H1 (cell line): ENCODE results near the gene ADIPOR2. TPM values are rescaled to one million over a fixed set of nuclear protein-coding genes. Genes with fewer than 3 reads are reported as not detected.

ENCODE experiments used
- CTCF ChIA-PET: fragments of 300-600 bp; sonication (Branson Sonifier 250); formaldehyde crosslinking; loops from one replicate; lab custom pipeline; 2021; ENCODE audit not compliant: partially characterized antibody; lab: Charles Lee
- POLR2A ChIA-PET: fragments of 300-600 bp; sonication (Branson Sonifier 250); formaldehyde crosslinking; loops from one replicate; lab custom pipeline; 2021; ENCODE audit warnings: inconsistent platforms; ENCODE audit not compliant: partially characterized antibody; lab: Charles Lee
- DNase-seq, 2 experiments: peaks; one replicate each; pipeline versions ENCODE4 v3.0.0 to v3.0.0-alpha.2; 2010 to 2022; ENCODE audit warnings: low spot score in 2 of 2, low read depth in 1 of 2, mixed read lengths in 1 of 2
- FAIRE-seq: peaks from 2 replicates; lab custom pipeline; 2011; peaks lifted over from hg19 to GRCh38; lab: Jason Lieb, UNC
- H2AFZ ChIP-seq: 2 replicates; pipeline ENCODE4 v1.8.1; 2012; ENCODE audit warnings: low read length, inconsistent platforms
- H2AK5ac ChIP-seq: 2 replicates; pipeline ENCODE4 v1.6.1; 2013; ENCODE audit warnings: low read depth, low read length
- H2BK120ac ChIP-seq: replicated peaks from 2 replicates; pipeline ENCODE3; 2013; ENCODE audit warnings: low read depth, low read length, inconsistent platforms
- H2BK12ac ChIP-seq: 2 replicates; pipeline ENCODE4 v1.6.1; 2013; ENCODE audit warnings: low read depth, low read length
- H2BK15ac ChIP-seq: 2 replicates; pipeline ENCODE4 v1.6.1; 2013; ENCODE audit warnings: low read length
- H2BK20ac ChIP-seq: 2 replicates; pipeline ENCODE4 v1.6.1; 2013; ENCODE audit warnings: low read length
- H2BK5ac ChIP-seq: 2 replicates; pipeline ENCODE4 v1.6.1; 2013; ENCODE audit warnings: low read depth, low read length
- H3K14ac ChIP-seq: 2 replicates; pipeline ENCODE4 v1.6.1; 2013; ENCODE audit warnings: inconsistent platforms; ENCODE audit not compliant: insufficient read length
- H3K18ac ChIP-seq: 2 replicates; pipeline ENCODE4 v1.6.1; 2013; ENCODE audit warnings: low read length; ENCODE audit errors: extremely low read depth
- H3K23ac ChIP-seq: 2 replicates; pipeline ENCODE4 v1.6.1; 2013; ENCODE audit warnings: inconsistent platforms; ENCODE audit not compliant: insufficient read length
- H3K23me2 ChIP-seq: 2 replicates; pipeline ENCODE4 v1.6.1; 2013; ENCODE audit warnings: low read depth, low read length
- H3K27ac ChIP-seq: 2 replicates; pipeline ENCODE4 v1.6.1; 2011; ENCODE audit warnings: low read depth, low read length, inconsistent platforms
- H3K27me3 ChIP-seq, 4 experiments: replicated peaks in 1 of 4; 1 replicate in 1 of 4; 2 replicates in 3 of 4; pipeline versions ENCODE4 v1.6.1 to v1.8.1; 2011 to 2013; ENCODE audit warnings: low read length in 3 of 4, mild to moderate bottlenecking in 3 of 4, inconsistent platforms in 2 of 4, mixed read lengths in 2 of 4, moderate library complexity in 1 of 4; ENCODE audit not compliant: control insufficient read depth in 3 of 4, insufficient read depth in 3 of 4; ENCODE audit errors: extremely low read depth in 1 of 4
- H3K36me3 ChIP-seq, 4 experiments: 2 replicates each; pipeline versions ENCODE4 v1.6.1 to v1.8.1; 2011 to 2013; ENCODE audit warnings: mild to moderate bottlenecking in 4 of 4, low read length in 3 of 4, moderate library complexity in 2 of 4, control low read depth in 1 of 4, inconsistent platforms in 1 of 4; ENCODE audit not compliant: insufficient read depth in 4 of 4, control insufficient read depth in 2 of 4
- H3K4ac ChIP-seq: replicated peaks from 2 replicates; pipeline ENCODE3; 2013; ENCODE audit warnings: low read length, low read depth, mixed read lengths, inconsistent platforms; ENCODE audit not compliant: insufficient read length
- H3K4me1 ChIP-seq, 4 experiments: replicated peaks in 1 of 4; 1 replicate in 1 of 4; 2 replicates in 3 of 4; pipeline versions ENCODE4 v1.6.1 to v1.8.1; 2011 to 2013; ENCODE audit warnings: low read length in 3 of 4, inconsistent platforms in 2 of 4, mixed read lengths in 1 of 4; ENCODE audit not compliant: insufficient read depth in 4 of 4, control insufficient read depth in 3 of 4
- H3K4me2 ChIP-seq, 2 experiments: 2 replicates each; pipeline versions ENCODE4 v1.6.1 to v1.8.1; 2011 to 2013; ENCODE audit warnings: low read depth in 2 of 2, low read length in 2 of 2, control low read depth in 1 of 2, inconsistent platforms in 1 of 2, mild to moderate bottlenecking in 1 of 2; ENCODE audit not compliant: insufficient read depth in 1 of 2
- H3K4me3 ChIP-seq, 4 experiments: fragments of 200-600, 300-600 bp in 1 of 4; sonication (generic), shearing (Covaris generic), sonication (Bioruptor Twin) in 1 of 4; 2 replicates each; pipeline versions ENCODE4 v1.5.1 to v1.8.1; 2011 to 2016; ENCODE audit warnings: low read length in 4 of 4, low read depth in 3 of 4, control low read depth in 2 of 4, inconsistent platforms in 2 of 4, mild to moderate bottlenecking in 2 of 4, mixed read lengths in 1 of 4, moderate library complexity in 1 of 4; ENCODE audit not compliant: insufficient read depth in 2 of 4; ENCODE audit errors: extremely low read depth in 1 of 4
- H3K56ac ChIP-seq: replicated peaks from 2 replicates; pipeline ENCODE3; 2013; ENCODE audit warnings: low read depth, mild to moderate bottlenecking, mixed read lengths, low read length, inconsistent platforms; ENCODE audit not compliant: insufficient read length
- H3K79me1 ChIP-seq: 2 replicates; pipeline ENCODE4 v1.6.1; 2013; ENCODE audit warnings: low read depth, low read length, control low read depth
- H3K79me2 ChIP-seq, 2 experiments: 2 replicates each; pipeline versions ENCODE4 v1.6.1 to v1.8.1; 2012 to 2013; ENCODE audit warnings: low read length in 2 of 2, mild to moderate bottlenecking in 2 of 2, inconsistent platforms in 1 of 2; ENCODE audit not compliant: insufficient read depth in 2 of 2, control insufficient read depth in 1 of 2
- H3K9ac ChIP-seq, 4 experiments: replicated peaks in 1 of 4; 1 replicate in 1 of 4; 2 replicates in 3 of 4; pipeline versions ENCODE4 v1.6.1 to v1.8.1; 2011 to 2013; ENCODE audit warnings: low read depth in 3 of 4, low read length in 3 of 4, control low read depth in 2 of 4, mild to moderate bottlenecking in 2 of 4, moderate library complexity in 2 of 4, inconsistent platforms in 1 of 4; ENCODE audit errors: extremely low read depth in 1 of 4
- H3K9me3 ChIP-seq, 2 experiments: 2 replicates each; pipeline versions ENCODE4 v1.6.1 to v1.8.1; 2012 to 2013; ENCODE audit warnings: mild to moderate bottlenecking in 2 of 2, moderate library complexity in 2 of 2, control low read depth in 1 of 2, inconsistent platforms in 1 of 2, low read depth in 1 of 2, low read length in 1 of 2, mixed read lengths in 1 of 2; ENCODE audit not compliant: insufficient read depth in 2 of 2
- H4K20me1 ChIP-seq, 2 experiments: replicated peaks in 1 of 2; 2 replicates each; pipeline versions ENCODE3 to v1.8.1; 2011 to 2013; ENCODE audit warnings: inconsistent platforms in 2 of 2, low read length in 2 of 2, mild to moderate bottlenecking in 1 of 2; ENCODE audit not compliant: insufficient read depth in 2 of 2, control insufficient read depth in 1 of 2
- H4K5ac ChIP-seq: 2 replicates; pipeline ENCODE4 v1.6.1; 2013; ENCODE audit warnings: low read length, low read depth, mixed read lengths, inconsistent platforms; ENCODE audit not compliant: insufficient read length
- H4K8ac ChIP-seq: 2 replicates; pipeline ENCODE4 v1.8.0; 2013; ENCODE audit warnings: mild to moderate bottlenecking, moderate library complexity, low read length, inconsistent platforms; ENCODE audit not compliant: insufficient read depth; ENCODE audit errors: extremely low read depth
- H4K91ac ChIP-seq: replicated peaks from 2 replicates; pipeline ENCODE3; 2013; ENCODE audit warnings: low read length, mixed read lengths, inconsistent platforms; ENCODE audit not compliant: insufficient read length
- BCL11A ChIP-seq, 2 experiments: IDR thresholded peaks; one replicate each; pipeline ENCODE4 v1.6.1; 2011; ENCODE audit warnings: low read depth in 2 of 2, low read length in 2 of 2, mild to moderate bottlenecking in 2 of 2
- CBX8 ChIP-seq: fragments of 300-800, 300-1000 bp; sonication (generic); IDR thresholded peaks from 2 replicates; pipeline ENCODE4 v1.7.1; 2016; ENCODE audit warnings: low read depth, low read length, borderline replicate concordance
- CEBPB ChIP-seq: IDR thresholded peaks from 2 replicates; pipeline ENCODE4 v1.6.1; 2012; ENCODE audit warnings: low read depth, low read length
- CTBP2 ChIP-seq: IDR thresholded peaks from 2 replicates; pipeline ENCODE4 v1.7.0; 2011; ENCODE audit warnings: borderline replicate concordance, mild to moderate bottlenecking, moderate library complexity, mixed read lengths, low read length; ENCODE audit not compliant: insufficient read depth, insufficient read length
- FOSL1 ChIP-seq: IDR thresholded peaks from 2 replicates; pipeline ENCODE4 v1.6.1; 2011; ENCODE audit warnings: mild to moderate bottlenecking, low read depth, low read length, moderate library complexity; ENCODE audit not compliant: insufficient read depth
- GABPA ChIP-seq: IDR thresholded peaks from 2 replicates; pipeline ENCODE4 v1.6.1; 2011; ENCODE audit warnings: mild to moderate bottlenecking, low read length, moderate library complexity, borderline replicate concordance; ENCODE audit not compliant: insufficient read depth
- GTF2F1 ChIP-seq: IDR thresholded peaks from 2 replicates; pipeline ENCODE4 v1.6.1; 2012; ENCODE audit warnings: low read depth, low read length, improper control_type of control experiment, borderline replicate concordance
- JUND ChIP-seq: IDR thresholded peaks from 2 replicates; pipeline ENCODE4 v1.6.1; 2011; ENCODE audit warnings: mild to moderate bottlenecking, improper control_type of control experiment, low read length
- MAFK ChIP-seq: IDR thresholded peaks from 2 replicates; pipeline ENCODE4 v1.6.1; 2012; ENCODE audit warnings: low read depth, mild to moderate bottlenecking, improper control_type of control experiment, low read length
- RBBP5 ChIP-seq: IDR thresholded peaks from 2 replicates; pipeline ENCODE4 v1.7.1; 2012; ENCODE audit warnings: low read depth, mild to moderate bottlenecking, inconsistent platforms, low read length, moderate library complexity, borderline replicate concordance
- SIX5 ChIP-seq: IDR thresholded peaks from 2 replicates; pipeline ENCODE4 v1.6.1; 2011; ENCODE audit warnings: mild to moderate bottlenecking, low read depth, low read length
- TBP ChIP-seq: IDR thresholded peaks from 2 replicates; pipeline ENCODE4 v1.6.1; 2011; ENCODE audit warnings: low read depth, low read length, improper control_type of control experiment
- TEAD4 ChIP-seq: IDR thresholded peaks from 2 replicates; pipeline ENCODE4 v1.6.1; 2012; ENCODE audit warnings: low read depth, low read length, inconsistent platforms, mixed read lengths
- WGBS, 2 experiments: shearing (Covaris generic) in 1 of 2; methylation state at CpG; one replicate each; pipeline versions ENCODE4 v1.1.6 to v1.1.7; 2013 to 2015; ENCODE audit warnings: low lambda C conversion rate in 2 of 2, mixed read lengths in 2 of 2, inconsistent platforms in 1 of 2, low coverage in 1 of 2, missing lambda C conversion rate in 1 of 2; ENCODE audit not compliant: insufficient replicate concordance in 2 of 2, insufficient coverage in 1 of 2, insufficient read length in 1 of 2; ENCODE audit errors: extremely low coverage in 1 of 2, missing lambda C conversion rate in 1 of 2; 5-methylcytosine and 5-hydroxymethylcytosine counted together
- polyA plus RNA-seq, 7 experiments: library from polyadenylated mRNA; depleted of rRNA in 3 of 7; stranded (reverse) in 5 of 7; unstranded in 2 of 7; fragments of >200 nt in 5 of 7; fragments of 200-250 nt in 2 of 7; gene quantifications; 1 replicate in 5 of 7; 2 replicates in 1 of 7; 4 replicates in 1 of 7; pipeline versions ENCODE4 v1.2.1 to v1.2.3, GENCODE V29; 2011 to 2013; ENCODE audit warnings: missing spikeins in 2 of 7, mixed read lengths in 2 of 7
- total RNA-seq: library from RNA; stranded (reverse); fragmentation: NEBNext Ultra II Directional; extraction: Animal tissue kit (Norgen Biotek cat#: 25700); gene quantifications from 2 replicates; pipeline ENCODE4 v1.2.1, GENCODE V29; 2021

ADIPOR2 gene
- total and polyA plus RNA-seq, 2 of the 8 experiments (the other 6 are each of a cell fraction or from before 2014, with no cell fraction given), result 17.5 to 50.8 TPM

GRCh38 chr12:1695886-1696670, 5.2 kb downstream of the ADIPOR2 start:
- H3K27ac ChIP-seq, result no peak overlapping the region
- no peak overlapping the region for H3K4me2 ChIP-seq
- WGBS, 2 experiments, result 83% methylated on average over 7 of the region's 8 CpGs; no CpG with 5 or more reads in 1 of the 2 experiments
- peaks cover 4% of the 10 kb centered on the region for H3K79me1 ChIP-seq
- no peak overlapping the region for H2BK120ac ChIP-seq
- H3K18ac ChIP-seq, result no peak overlapping the region
- peaks cover 2 to 20% of the 10 kb centered on the region in 2 experiments for H4K20me1 ChIP-seq
- no peak overlapping the region for H3K56ac ChIP-seq
- H2BK12ac ChIP-seq, result no peak overlapping the region
- peaks cover 26 to 96% of the 10 kb centered on the region in 2 experiments for H3K79me2 ChIP-seq
- H3K9me3 ChIP-seq, result no peaks in the 10 kb centered on the region
- H2BK20ac ChIP-seq, result no peak overlapping the region
- FAIRE-seq, result no peak
- H3K4ac ChIP-seq, result no peak overlapping the region
- no peak overlapping the region for H3K14ac ChIP-seq
- H3K4me1 ChIP-seq, result peaks cover 0 to 2% (median 0%) of the 10 kb centered on the region in 4 experiments; a peak in 2 of 7 replicates
- no peak overlapping the region for H2AFZ ChIP-seq
- H3K23me2 ChIP-seq, result no peaks in the 10 kb centered on the region
- no peak overlapping the region for H2BK15ac ChIP-seq
- H3K9ac ChIP-seq, result no peak overlapping the region
- ChIA-PET CTCF (interaction anchor here (1.0 to 1.5 kb wide), 3 partner anchors 14 to 65 kb away, joined by 3 read pairs; no protein-coding TSS in a partner anchor), POLR2A (interaction anchor here (1.1 kb wide), 1 partner anchor 35 kb away, joined by 3 read pairs; no protein-coding TSS in a partner anchor)
- no peaks in the 10 kb centered on the region for H3K36me3 ChIP-seq
- DNase-seq, result no peak
- H4K91ac ChIP-seq, result no peak overlapping the region
- no peak overlapping the region for H2BK5ac ChIP-seq
- no peak overlapping the region for H4K8ac ChIP-seq
- no peak overlapping the region for H3K4me3 ChIP-seq
- H4K5ac ChIP-seq, result no peak overlapping the region
- TF ChIP-seq SIX5, result no peak
- TF ChIP-seq MAFK, result no peak
- no peak for TF ChIP-seq BCL11A (IDR thresholded peaks at IDR 0.05; ENCODE audit: low read depth in 2 of 2, low read length in 2 of 2)
- no peak for TF ChIP-seq CBX8
- no peak for TF ChIP-seq CEBPB
- no peak for TF ChIP-seq JUND
- no peak for TF ChIP-seq GTF2F1
- TF ChIP-seq FOSL1, result no peak
- no peak for TF ChIP-seq TBP
- no peak for TF ChIP-seq RBBP5
- no peak for TF ChIP-seq TEAD4
- TF ChIP-seq CTBP2, result no peak
- TF ChIP-seq GABPA, result no peak
- H3K23ac ChIP-seq, result no peak overlapping the region
- H2AK5ac ChIP-seq, result no peak overlapping the region
- no peaks in the 10 kb centered on the region for H3K27me3 ChIP-seq
